ENCODE measurements around the gene RNF123.
"Not testable (repeated sequence)": the region's sequence is repeated elsewhere in the genome, so short reads cannot be mapped to it uniquely, and the experiment has no call there.

The RNF123 gene

GRCh38 chr3:49720855-49721595 lies 31.7 kb downstream of the RNF123 start:
- no peak for DNase-seq (ENCODE audit: low read depth in 3 of 3)

- DNase-seq (ENCODE audit: low read depth in 3 of 3) = no peak
Observed at GRCh38 chr3:49721596-49721895, 32.2 kb downstream of the RNF123 start.

DNA sequence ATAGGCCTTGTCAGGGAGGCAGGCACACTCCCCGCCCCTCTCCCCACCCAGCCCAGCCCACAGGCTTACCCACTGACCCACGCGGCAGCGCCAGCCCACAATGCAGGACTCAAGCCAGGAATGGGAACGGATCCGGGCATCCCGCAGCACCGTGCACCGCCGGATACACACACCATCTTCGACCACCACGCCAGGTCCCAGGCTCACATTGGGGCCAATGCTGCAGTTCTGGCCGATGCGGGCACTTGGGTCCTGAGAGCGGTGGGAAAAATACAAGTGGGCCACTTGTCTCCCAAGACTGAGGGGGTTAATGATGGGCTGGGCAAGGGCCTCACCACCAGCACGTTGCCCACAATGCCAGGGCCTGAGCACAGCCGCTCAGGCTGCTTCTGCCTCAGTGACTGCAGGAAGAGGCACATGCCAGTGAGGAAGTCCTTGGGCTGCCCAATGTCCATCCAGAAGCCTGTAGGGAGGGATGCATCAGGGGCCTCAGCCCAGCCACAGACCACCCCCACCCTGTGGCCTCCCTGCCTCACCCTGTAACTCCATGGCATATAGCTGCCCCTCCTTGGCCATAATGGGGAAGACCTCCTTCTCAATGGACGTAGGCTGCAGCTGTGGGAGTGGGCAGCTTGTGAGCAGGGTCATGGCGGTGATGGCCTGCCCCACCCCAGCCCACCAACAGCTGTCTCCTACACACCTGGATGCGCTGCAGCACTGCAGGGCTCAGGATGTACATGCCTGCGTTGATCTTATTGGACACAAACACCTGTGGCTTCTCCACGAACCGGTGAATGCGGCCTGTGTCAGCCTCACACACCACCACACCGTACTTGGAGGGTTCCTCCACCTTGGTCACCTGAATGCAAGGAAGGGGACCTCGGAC lies 32.8 kb downstream of the RNF123 start:
- DNase-seq (ENCODE audit: low read depth in 3 of 3) = no peak

DNA sequence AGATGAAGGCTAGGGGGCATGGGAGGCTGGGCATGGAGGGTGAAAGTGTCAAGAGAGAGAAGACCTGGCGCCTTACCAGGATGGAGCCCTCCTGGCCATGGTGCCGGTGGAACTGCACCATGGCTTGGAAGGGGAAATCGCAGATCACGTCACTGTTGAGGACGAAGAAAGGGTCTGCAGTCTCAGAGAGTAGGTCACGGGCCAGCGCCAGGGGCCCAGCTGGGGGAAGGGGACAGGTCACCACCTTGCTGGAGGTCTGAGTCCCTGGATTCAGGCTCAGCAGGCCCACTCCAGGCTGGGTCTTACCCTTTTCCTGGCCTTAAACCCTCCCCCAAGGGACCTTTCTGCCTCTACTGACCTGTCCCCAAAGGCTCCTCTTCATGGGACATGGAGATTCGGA lies 33.5 kb downstream of the RNF123 start:
- no peak for DNase-seq (ENCODE audit: low read depth in 3 of 3)

- peak; percentile 23 to 61 (median 25) for DNase-seq (ENCODE audit: low read depth in 3 of 3)
Observed at GRCh38 chr3:49723296-49723627, 33.9 kb downstream of the RNF123 start.

- DNase-seq (ENCODE audit: low read depth in 3 of 3) = peak; percentile 87 to 94 (median 91)
Observed at GRCh38 chr3:49723628-49724551, 34.5 kb downstream of the RNF123 start, which contains the start of gene GMPPB. Gene GMPPB, minus strand, starts transcription at chr3:49723951. Its CDS starts 225 bp downstream, at chr3:49723726.

- no peak for DNase-seq (ENCODE audit: low read depth in 3 of 3)
Observed at GRCh38 chr3:49724586-49724985, 35.2 kb downstream of the RNF123 start.

DNA sequence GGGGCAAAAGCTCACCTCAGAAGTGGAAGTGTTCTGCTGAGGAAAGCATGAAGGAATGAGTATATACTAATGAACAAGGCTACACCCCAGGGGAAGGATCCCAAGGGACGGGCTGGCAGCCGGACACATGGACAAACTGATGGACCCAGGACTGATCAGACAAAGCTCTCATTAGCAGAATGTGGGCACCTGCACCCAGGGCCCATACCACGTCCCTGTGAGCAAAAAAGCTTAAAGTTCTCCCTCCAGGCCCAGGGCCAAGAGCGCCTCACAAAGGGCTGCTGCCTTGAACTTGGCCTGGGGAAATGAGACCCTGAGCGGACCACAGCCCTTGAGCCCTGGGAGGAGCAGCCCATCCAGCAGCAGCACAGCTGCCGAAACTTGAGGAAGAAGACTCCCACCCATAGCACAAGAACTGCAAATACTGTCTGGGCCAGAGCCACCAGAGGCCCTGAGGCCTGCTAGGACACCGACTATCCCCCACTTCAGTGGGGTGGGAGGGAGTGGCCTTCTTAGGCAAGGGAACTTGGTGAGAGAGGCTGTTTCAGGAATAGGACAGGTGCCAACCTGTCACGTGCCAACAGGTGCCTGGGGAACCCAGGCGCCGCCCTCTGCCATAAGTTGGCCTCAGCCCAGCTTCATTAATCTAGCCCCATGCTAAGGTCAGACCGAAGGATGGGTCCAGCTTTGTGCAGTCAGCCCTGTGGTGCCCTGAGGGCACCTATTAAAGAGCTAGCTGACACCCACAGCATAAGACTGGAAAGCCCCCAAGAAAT lies 36.7 kb downstream of the RNF123 start:
- DNase-seq (ENCODE audit: low read depth in 3 of 3) = no peak

GRCh38 chr3:49727154-49727923 lies 38.0 kb downstream of the RNF123 start:
- DNase-seq (ENCODE audit: low read depth in 3 of 3) = no peak

GRCh38 chr3:49727924-49728361 lies 38.6 kb downstream of the RNF123 start:
- no peak for DNase-seq (ENCODE audit: low read depth in 3 of 3)

- DNase-seq (ENCODE audit: low read depth in 3 of 3) = no peak
Observed at GRCh38 chr3:49729966-49730609, 40.7 kb downstream of the RNF123 start.

GRCh38 chr3:49732597-49732996 lies 43.2 kb downstream of the RNF123 start:
- DNase-seq (ENCODE audit: low read depth in 3 of 3) = no peak

DNA sequence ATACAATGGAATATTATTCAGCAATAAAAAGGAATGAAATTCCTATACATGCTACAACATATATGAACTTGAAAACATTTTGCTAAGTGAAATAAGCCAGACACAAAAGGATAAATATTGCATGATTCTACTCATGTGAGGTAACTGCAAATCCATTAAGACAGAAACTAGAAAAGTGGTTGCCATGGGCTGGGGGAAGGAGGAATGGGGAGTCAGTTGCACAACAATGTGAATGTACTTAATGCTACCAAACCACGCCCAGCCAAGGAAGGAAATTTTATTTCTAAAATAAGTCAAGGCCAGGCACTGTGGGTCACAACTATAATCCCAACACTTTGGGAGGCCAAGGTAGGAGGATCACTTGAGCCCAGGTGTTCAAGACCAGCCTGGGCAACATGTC lies 44.2 kb downstream of the RNF123 start:
- DNase-seq (ENCODE audit: low read depth in 3 of 3) = no peak

DNA sequence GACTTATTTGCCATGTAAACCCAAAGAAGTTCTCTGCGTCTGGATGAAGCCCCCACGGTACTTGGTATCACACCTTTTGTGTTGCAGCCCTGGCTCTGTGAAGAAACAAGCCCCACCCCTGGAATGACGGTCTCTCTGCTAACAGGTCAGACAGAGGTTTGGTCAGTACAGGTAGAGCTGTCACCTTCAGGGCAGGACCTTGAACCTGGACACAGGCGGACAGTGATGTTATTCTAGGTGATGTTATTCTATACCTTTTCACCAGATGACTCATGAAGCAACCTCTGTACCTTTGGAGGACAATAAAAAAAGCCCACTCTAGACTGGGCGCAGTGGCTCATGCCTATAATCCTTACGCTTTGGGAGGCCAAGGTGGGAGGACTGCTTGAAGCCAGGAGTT lies 45.4 kb downstream of the RNF123 start:
- DNase-seq (ENCODE audit: low read depth in 3 of 3) = no peak

GRCh38 chr3:49738067-49738713 lies 48.8 kb downstream of the RNF123 start:
- no peak for DNase-seq (ENCODE audit: low read depth in 3 of 3)

DNA sequence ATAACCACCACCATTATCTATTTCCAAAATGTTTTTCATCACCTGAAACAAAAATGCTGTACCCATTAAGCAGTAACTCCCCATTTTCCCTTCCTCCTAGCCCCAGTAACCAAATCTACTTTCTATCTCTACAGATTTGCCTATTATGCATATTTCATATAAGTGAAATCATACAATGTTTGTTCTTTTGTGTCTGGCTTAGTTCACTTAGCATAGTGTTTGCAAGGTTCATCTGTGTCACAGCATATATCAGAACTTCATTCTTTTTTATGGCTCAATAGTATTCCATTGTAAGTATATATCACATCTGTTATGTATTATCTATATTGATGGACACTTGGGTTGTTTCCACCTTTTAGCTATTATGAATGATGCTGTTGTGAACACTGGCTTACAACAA lies 51.1 kb downstream of the RNF123 start:
- DNase-seq (ENCODE audit: low read depth in 3 of 3) = no peak

- DNase-seq (ENCODE audit: low read depth in 3 of 3) = no peak
Observed at GRCh38 chr3:49745986-49746385, 56.6 kb downstream of the RNF123 start.

- DNase-seq (ENCODE audit: low read depth in 3 of 3) = no peak
Observed at GRCh38 chr3:49747792-49748480, 58.6 kb downstream of the RNF123 start.

GRCh38 chr3:49748874-49749273 lies 59.5 kb downstream of the RNF123 start:
- not testable (repeated sequence) for DNase-seq (ENCODE audit: low read depth in 3 of 3)
